ENCODE results near the gene SERPINB1. TPM values are rescaled to one million over a fixed set of nuclear protein-coding genes. Genes with fewer than 3 reads are reported as not detected.

Gene SERPINB1
- total RNA-seq, 1 experiment from 2014 or later, result 18.4 TPM

DNA sequence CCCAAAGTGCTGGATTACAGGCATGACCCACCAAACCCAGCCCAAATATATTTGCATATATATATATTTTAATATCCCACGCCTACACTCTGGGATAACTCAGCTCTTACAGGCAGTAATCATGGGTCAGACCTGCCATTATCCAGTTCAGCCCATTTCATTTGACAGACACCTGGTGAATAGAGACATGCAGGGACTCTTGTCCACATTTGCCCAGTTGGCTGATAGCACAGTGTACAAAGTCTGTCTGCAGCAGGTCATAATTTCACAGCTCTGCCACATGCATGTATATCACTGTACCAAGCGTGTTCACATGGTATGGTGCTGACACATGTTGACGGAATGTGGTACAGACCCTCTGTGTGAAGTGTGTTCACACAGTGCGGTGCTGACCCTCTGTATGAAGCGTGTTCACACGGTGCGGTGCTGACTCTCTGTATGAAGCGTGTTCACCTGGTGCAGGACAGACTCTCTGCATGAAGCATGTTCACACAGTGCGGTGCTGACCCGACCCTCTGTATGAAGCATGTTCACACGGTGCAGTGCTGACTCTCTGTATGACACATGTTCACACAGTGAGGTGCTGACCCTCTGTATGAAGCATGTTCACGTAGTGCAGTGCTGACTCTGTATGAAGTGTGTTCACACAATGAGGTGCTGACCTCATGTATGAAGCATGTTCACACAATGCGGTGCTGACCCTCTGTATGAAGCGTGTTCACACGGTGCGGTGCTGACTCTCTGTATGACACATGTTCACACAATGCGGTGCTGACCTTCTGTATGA is 10.3 kb upstream of the SERPINB1 start:
- no peak overlapping the region for H3K27ac ChIP-seq (ENCODE audit: insufficient read length, low read depth, low read length)
- TF ChIP-seq CTCF (conservative IDR thresholded peaks at IDR 0.05), result no peak

More for the DNA sequence above, 10.3 kb upstream of the SERPINB1 start:
- Mint-ChIP-seq H3K4me1 (peaks cover 41 to 48% of the 10 kb centered on the region in 2 experiments), H3K36me3 (ENCODE audit: insufficient read depth in 1 of 3, low read depth in 3 of 3) (no peaks in the 10 kb centered on the region), H3K27ac (no peak overlapping the region; a peak in 1 of 7 replicates), H3K27me3 (ENCODE audit: low read depth) (no peaks in the 10 kb centered on the region), H3K4me3 (no peak overlapping the region), H3K9me3 (no peaks in the 10 kb centered on the region)
- H2BK12ac ChIP-seq (ENCODE audit: insufficient read length, low read depth, low read length), result no peak overlapping the region
- H3T11ph ChIP-seq (ENCODE audit: low read length), result no peak overlapping the region
- no peak overlapping the region for H3K14ac ChIP-seq (ENCODE audit: insufficient read depth, low read length)
- no peak overlapping the region for H3K4me2 ChIP-seq (ENCODE audit: insufficient read depth, insufficient read length, low read length)
- DNase-seq, result no peak
- H3K4me1 ChIP-seq (ENCODE audit: insufficient read depth, low read length), result peaks cover 22% of the 10 kb centered on the region; the same call in 1 of the 2 replicates
- H4K91ac ChIP-seq (ENCODE audit: insufficient read length, low read depth, low read length), result no peak overlapping the region
- H2BK20ac ChIP-seq (ENCODE audit: low read depth, low read length, poor library complexity, severe bottlenecking), result no peak overlapping the region
- H3K23me2 ChIP-seq (ENCODE audit: insufficient read length, low read depth, low read length, poor library complexity, severe bottlenecking), result peaks cover 2% of the 10 kb centered on the region
- no peaks in the 10 kb centered on the region for H3K27me3 ChIP-seq (ENCODE audit: insufficient read depth, low read length)
- H3K4ac ChIP-seq (ENCODE audit: low read depth, low read length), result no peak overlapping the region
- no peaks in the 10 kb centered on the region for H3K9me3 ChIP-seq (ENCODE audit: control insufficient read depth, low read depth, low read length)
- H2BK15ac ChIP-seq (ENCODE audit: low read depth, low read length), result no peak overlapping the region
- H3K9ac ChIP-seq (ENCODE audit: extremely low read depth, insufficient read length, low read length), result no peak overlapping the region
- no peak overlapping the region for H4K5ac ChIP-seq (ENCODE audit: insufficient read length, low read depth, low read length)
- no CpG with 5 or more reads among the region's 17 CpGs for WGBS (ENCODE audit: extremely low coverage, insufficient read length, low lambda C conversion rate)
- H2AFZ ChIP-seq (ENCODE audit: low read length), result no peak overlapping the region
- peak overlapping the region; percentile 53 for H3K56ac ChIP-seq (ENCODE audit: insufficient read length, low read depth, low read length)
- no peaks in the 10 kb centered on the region for H4K20me1 ChIP-seq (ENCODE audit: control insufficient read depth, insufficient read depth, insufficient read length)
- H2AK5ac ChIP-seq (ENCODE audit: insufficient read length, low read length), result no peak overlapping the region
- H4K8ac ChIP-seq (replicated peaks; ENCODE audit: insufficient read length, low read depth, low read length), result no peak overlapping the region
- H3K23ac ChIP-seq (ENCODE audit: insufficient read length, low read depth, low read length), result no peak overlapping the region
- H2BK5ac ChIP-seq (ENCODE audit: insufficient read length, low read length), result no peak overlapping the region
- H3K79me2 ChIP-seq (ENCODE audit: insufficient read depth, low read length), result no peaks in the 10 kb centered on the region
- no peak overlapping the region for H2BK120ac ChIP-seq (ENCODE audit: low read depth, low read length, poor library complexity, severe bottlenecking)
- no peak overlapping the region for H3K18ac ChIP-seq (ENCODE audit: insufficient read length, low read depth, low read length)
- H3K79me1 ChIP-seq (ENCODE audit: insufficient read depth, low read depth, low read length, poor library complexity, severe bottlenecking), result no peaks in the 10 kb centered on the region
